GF-D8 (cell line): Measurements from ENCODE around the gene M1AP.
"Not testable (repeated sequence)": the region's sequence is repeated elsewhere in the genome, so short reads cannot be mapped to it uniquely, and the experiment has no call there.

ENCODE experiments used
- DNase-seq: peaks from one replicate; lab custom pipeline; 2025; lab: John Stamatoyannopoulos, UW

M1AP gene

GRCh38 chr2:74653589-74653984 is 5.5 kb upstream of the M1AP start:
- DNase-seq, result no peak

- no peak for DNase-seq
Observed at GRCh38 chr2:74646834-74647482, 1.2 kb downstream of the M1AP start.

- no peak for DNase-seq
Observed at GRCh38 chr2:74646201-74646600, 1.9 kb downstream of the M1AP start.

- no peak for DNase-seq
Observed at GRCh38 chr2:74645344-74645743, 2.8 kb downstream of the M1AP start.

GRCh38 chr2:74639550-74639949 is 8.6 kb downstream of the M1AP start:
- no peak for DNase-seq

- no peak for DNase-seq
Observed at GRCh38 chr2:74632939-74633312, 15.2 kb downstream of the M1AP start.

- no peak for DNase-seq
Observed at GRCh38 chr2:74632209-74632938, 15.8 kb downstream of the M1AP start.

GRCh38 chr2:74630454-74630853 is 17.7 kb downstream of the M1AP start:
- DNase-seq, result not testable (repeated sequence)

GRCh38 chr2:74628538-74629105 is 19.5 kb downstream of the M1AP start:
- no peak for DNase-seq

- DNase-seq, result no peak
Observed at GRCh38 chr2:74625658-74626425, 22.3 kb downstream of the M1AP start.

- no peak for DNase-seq
Observed at GRCh38 chr2:74620671-74621070, 27.5 kb downstream of the M1AP start.

GRCh38 chr2:74619651-74620297 is 28.4 kb downstream of the M1AP start:
- DNase-seq, result no peak

GRCh38 chr2:74618410-74619083 is 29.6 kb downstream of the M1AP start:
- no peak for DNase-seq

- DNase-seq, result no peak
Observed at GRCh38 chr2:74617122-74617521, 31.0 kb downstream of the M1AP start.

- DNase-seq, result no peak
Observed at GRCh38 chr2:74606927-74607326, 41.2 kb downstream of the M1AP start.

- no peak for DNase-seq
Observed at GRCh38 chr2:74603282-74604000, 44.7 kb downstream of the M1AP start.

GRCh38 chr2:74602586-74603281 is 45.4 kb downstream of the M1AP start:
- DNase-seq, result no peak

- DNase-seq, result no peak
Observed at GRCh38 chr2:74599676-74600075, 48.5 kb downstream of the M1AP start.

GRCh38 chr2:74597410-74597809 is 50.7 kb downstream of the M1AP start:
- DNase-seq, result no peak

- no peak for DNase-seq
Observed at GRCh38 chr2:74596584-74596983, 51.5 kb downstream of the M1AP start.
